HG02759 (cell line): ENCODE measurements around the gene VRK1.
"Not testable (repeated sequence)": the region's sequence is repeated elsewhere in the genome, so short reads cannot be mapped to it uniquely, and the experiment has no call there.

ENCODE experiments used
- ATAC-seq: cut with Tn5 transposase; IDR thresholded peaks from one replicate; pipeline ENCODE4 v1.9.1; 2021; ENCODE audit warnings: mild to moderate bottlenecking, moderate library complexity; ENCODE audit not compliant: unreplicated experiment

Gene VRK1

GRCh38 chr14:96796851-96797581 is at the start of gene VRK1:
TSS of gene VRK1 (plus strand) at chr14:96797382. CDS start at chr14:96833472, 36,090 bp downstream.
- peak; percentile 97 for ATAC-seq

- no peak for ATAC-seq
Measured at GRCh38 chr14:96747608-96748007, 49.6 kb upstream of the VRK1 start.

- no peak for ATAC-seq
Measured at GRCh38 chr14:96748362-96748761, 48.8 kb upstream of the VRK1 start.

GRCh38 chr14:96751505-96751904 is 45.7 kb upstream of the VRK1 start:
- no peak for ATAC-seq

GRCh38 chr14:96752125-96752524 is 45.1 kb upstream of the VRK1 start:
- ATAC-seq, result no peak

- ATAC-seq, result no peak
Measured at GRCh38 chr14:96752594-96752993, 44.6 kb upstream of the VRK1 start.

- ATAC-seq, result no peak
Measured at GRCh38 chr14:96754162-96754844, 42.9 kb upstream of the VRK1 start.

GRCh38 chr14:96754845-96755184 is 42.4 kb upstream of the VRK1 start:
- no peak for ATAC-seq

- no peak for ATAC-seq
Measured at GRCh38 chr14:96756745-96757144, 40.4 kb upstream of the VRK1 start.

- no peak for ATAC-seq
Measured at GRCh38 chr14:96757456-96757855, 39.7 kb upstream of the VRK1 start.

GRCh38 chr14:96761066-96761465 is 36.1 kb upstream of the VRK1 start:
- no peak for ATAC-seq

GRCh38 chr14:96762650-96763049 is 34.5 kb upstream of the VRK1 start:
- peak; percentile 99 for ATAC-seq

- ATAC-seq, result no peak
Measured at GRCh38 chr14:96764012-96764411, 33.2 kb upstream of the VRK1 start.

- not testable (repeated sequence) for ATAC-seq
Measured at GRCh38 chr14:96765205-96765604, 32.0 kb upstream of the VRK1 start.

GRCh38 chr14:96772929-96773328 is 24.3 kb upstream of the VRK1 start:
- ATAC-seq, result no peak

GRCh38 chr14:96776791-96777190 is 20.4 kb upstream of the VRK1 start:
- ATAC-seq, result no peak

- no peak for ATAC-seq
Measured at GRCh38 chr14:96780500-96780899, 16.7 kb upstream of the VRK1 start.

GRCh38 chr14:96781371-96781770 is 15.8 kb upstream of the VRK1 start:
- no peak for ATAC-seq

- no peak for ATAC-seq
Measured at GRCh38 chr14:96782436-96782835, 14.7 kb upstream of the VRK1 start.

GRCh38 chr14:96783043-96783914 is 13.9 kb upstream of the VRK1 start:
- ATAC-seq, result no peak

- no peak for ATAC-seq
Measured at GRCh38 chr14:96783915-96784224, 13.3 kb upstream of the VRK1 start.

GRCh38 chr14:96790186-96790585 is 7.0 kb upstream of the VRK1 start:
- ATAC-seq, result no peak
